Parathyroid adenoma (tissue), 2 donors: ENCODE measurements around the gene TJAP1.
"Not testable (repeated sequence)": the region's sequence is repeated elsewhere in the genome, so short reads cannot be mapped to it uniquely, and the experiment has no call there.

ENCODE experiments used
- H2AFZ ChIP-seq: fragments of 300-600 bp; sonication (generic); one replicate; pipeline ENCODE4 v1.7.0; 2017; ENCODE audit warnings: antibody characterized with exemption, mild to moderate bottlenecking
- H3K27ac ChIP-seq: fragments of 300-600 bp; sonication (generic); one replicate; pipeline ENCODE4 v1.7.0; 2017
- H3K27me3 ChIP-seq: fragments of 300-600 bp; sonication (generic); one replicate; pipeline ENCODE4 v1.7.0; 2017; ENCODE audit warnings: low read length; ENCODE audit not compliant: control insufficient read depth, insufficient read depth
- H3K36me3 ChIP-seq: fragments of 300-600 bp; sonication (generic); one replicate; pipeline ENCODE4 v1.7.0; 2017; ENCODE audit warnings: low read length; ENCODE audit not compliant: control insufficient read depth, insufficient read depth
- H3K4me1 ChIP-seq: fragments of 300-600 bp; sonication (generic); one replicate; pipeline ENCODE4 v1.7.0; 2017; ENCODE audit warnings: control low read depth
- H3K4me2 ChIP-seq: fragments of 300-600 bp; sonication (generic); one replicate; pipeline ENCODE4 v1.7.0; 2017; ENCODE audit warnings: low read length
- H3K4me3 ChIP-seq: fragments of 300-600 bp; sonication (generic); one replicate; pipeline ENCODE4 v1.7.0; 2017; ENCODE audit warnings: low read depth, low read length
- H3K79me2 ChIP-seq: fragments of 300-600 bp; sonication (generic); one replicate; pipeline ENCODE4 v1.7.0; 2017; ENCODE audit warnings: control low read depth
- H3K9ac ChIP-seq: fragments of 300-600 bp; sonication (generic); one replicate; pipeline ENCODE4 v1.7.0; 2017; ENCODE audit warnings: mild to moderate bottlenecking
- H3K9me3 ChIP-seq: fragments of 300-600 bp; sonication (generic); one replicate; pipeline ENCODE4 v1.7.0; 2017; ENCODE audit warnings: low read length; ENCODE audit not compliant: control insufficient read depth
- CTCF ChIP-seq: fragments of 300-600 bp; sonication (generic); IDR thresholded peaks from one replicate; pipeline ENCODE4 v1.7.0; 2017; ENCODE audit warnings: antibody characterized with exemption, mild to moderate bottlenecking
- donor health status: primary hyperparathyroidism.

TJAP1 gene

GRCh38 chr6:43523284-43523683 lies 45.9 kb downstream of the TJAP1 start:
- Histone ChIP-seq H3K4me1 (peaks cover 7% of the 10 kb centered on the region), H3K4me3 (no peak overlapping the region), H3K79me2 (no peaks in the 10 kb centered on the region), H3K9me3 (no peaks in the 10 kb centered on the region), H3K4me2 (no peak overlapping the region), H3K27ac (no peak overlapping the region), H3K36me3 (no peaks in the 10 kb centered on the region), H2AFZ (no peak overlapping the region), H3K27me3 (no peaks in the 10 kb centered on the region), H3K9ac (no peak overlapping the region)
- TF ChIP-seq CTCF = no peak

DNA sequence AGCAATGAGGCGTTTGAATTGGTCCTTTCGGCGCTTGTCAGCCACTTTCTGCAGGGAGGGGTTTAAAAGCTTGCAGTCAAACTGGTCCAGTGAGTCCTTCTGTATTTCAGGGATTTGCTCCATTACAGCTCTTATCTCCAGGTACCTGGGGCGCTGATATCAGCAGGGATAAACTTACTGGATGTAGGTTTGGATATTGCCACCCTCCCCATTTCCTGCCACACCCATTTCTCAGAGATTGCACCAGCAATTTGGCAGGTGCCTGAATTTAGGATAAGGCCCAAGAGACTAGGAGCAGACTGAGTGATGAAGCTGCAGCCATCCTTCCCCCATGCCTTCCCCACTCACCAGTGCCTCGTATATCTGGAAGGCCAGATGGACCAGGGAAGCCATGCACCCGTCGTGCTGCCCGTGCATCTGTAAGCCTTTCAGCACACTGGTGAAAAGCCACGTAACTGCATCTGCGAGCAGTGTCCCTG lies 47.2 kb downstream of the TJAP1 start:
- Histone ChIP-seq H3K9ac (no peak overlapping the region), H3K79me2 (no peaks in the 10 kb centered on the region), H3K27me3 (no peaks in the 10 kb centered on the region), H3K4me2 (no peak overlapping the region), H3K4me3 (no peak overlapping the region), H3K27ac (no peak overlapping the region), H2AFZ (no peak overlapping the region), H3K36me3 (no peaks in the 10 kb centered on the region), H3K4me1 (no peaks in the 10 kb centered on the region), H3K9me3 (no peaks in the 10 kb centered on the region)
- no peak for TF ChIP-seq CTCF

- Histone ChIP-seq H3K27me3 (no peaks in the 10 kb centered on the region), H3K27ac (no peak overlapping the region), H3K4me2 (no peak overlapping the region), H3K9me3 (no peaks in the 10 kb centered on the region), H3K4me3 (no peak overlapping the region), H3K36me3 (no peaks in the 10 kb centered on the region), H3K79me2 (no peaks in the 10 kb centered on the region), H2AFZ (no peak overlapping the region), H3K4me1 (no peaks in the 10 kb centered on the region), H3K9ac (no peak overlapping the region)
- no peak for TF ChIP-seq CTCF
Measured at GRCh38 chr6:43532201-43532600, 54.8 kb downstream of the TJAP1 start.

DNA sequence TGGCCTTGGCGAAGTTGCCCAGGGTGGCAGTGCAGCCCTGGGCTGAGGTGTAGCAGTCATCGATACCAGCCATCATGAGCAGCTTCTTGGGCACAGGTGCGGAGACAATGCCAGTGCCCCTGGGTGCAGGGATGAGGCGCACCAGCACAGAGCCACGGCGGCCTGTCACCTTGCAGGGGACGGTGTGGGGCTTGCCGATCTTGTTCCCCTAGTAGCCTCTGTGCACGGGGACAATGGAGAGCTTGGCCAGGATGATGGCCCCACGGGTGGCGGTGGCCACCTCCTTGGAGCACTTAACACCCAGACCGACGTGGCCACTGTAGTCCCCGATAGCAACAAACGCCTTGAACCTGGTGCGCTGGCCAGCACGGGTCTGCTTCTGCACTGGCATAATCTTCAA lies 61.6 kb downstream of the TJAP1 start:
- not testable (repeated sequence) for H3K27me3 ChIP-seq, H2AFZ ChIP-seq, H3K4me1 ChIP-seq, H3K4me2 ChIP-seq, H3K79me2 ChIP-seq, H3K9ac ChIP-seq, H3K36me3 ChIP-seq, H3K27ac ChIP-seq, H3K4me3 ChIP-seq, H3K9me3 ChIP-seq

GRCh38 chr6:43539409-43539808 lies 62.0 kb downstream of the TJAP1 start:
- H3K4me1 ChIP-seq, H3K27ac ChIP-seq, H3K27me3 ChIP-seq, H3K36me3 ChIP-seq, H3K9me3 ChIP-seq, H3K4me2 ChIP-seq, H2AFZ ChIP-seq, H3K79me2 ChIP-seq, H3K9ac ChIP-seq, H3K4me3 ChIP-seq: not testable (repeated sequence)

GRCh38 chr6:43540507-43540906 lies 63.1 kb downstream of the TJAP1 start:
- H3K36me3 ChIP-seq = no peaks in the 10 kb centered on the region
- no peaks in the 10 kb centered on the region for H3K4me1 ChIP-seq

More at GRCh38 chr6:43540507-43540906, 63.1 kb downstream of the TJAP1 start:
- Histone ChIP-seq H3K27me3 (no peaks in the 10 kb centered on the region), H3K79me2 (no peaks in the 10 kb centered on the region), H3K4me3 (no peak overlapping the region), H3K27ac (no peak overlapping the region), H2AFZ (no peak overlapping the region), H3K9ac (no peak overlapping the region), H3K9me3 (no peaks in the 10 kb centered on the region), H3K4me2 (no peak overlapping the region)
- TF ChIP-seq CTCF = no peak
